GM19025 (cell line): ENCODE measurements around the gene PGM5.
A peak's percentile ranks its signal among the peaks of the same experiment; 100 is the strongest.

Source experiments
- ATAC-seq: cut with Tn5 transposase; IDR thresholded peaks from one replicate; pipeline ENCODE4 v1.9.1; 2021; ENCODE audit warnings: mild to moderate bottlenecking, low read depth, moderate library complexity; ENCODE audit not compliant: unreplicated experiment

PGM5 gene

GRCh38 chr9:68567565-68567964 lies 211.2 kb downstream of the PGM5 start:
- no peak for ATAC-seq

- no peak for ATAC-seq
Observed at GRCh38 chr9:68574150-68574549, 217.7 kb downstream of the PGM5 start.

DNA sequence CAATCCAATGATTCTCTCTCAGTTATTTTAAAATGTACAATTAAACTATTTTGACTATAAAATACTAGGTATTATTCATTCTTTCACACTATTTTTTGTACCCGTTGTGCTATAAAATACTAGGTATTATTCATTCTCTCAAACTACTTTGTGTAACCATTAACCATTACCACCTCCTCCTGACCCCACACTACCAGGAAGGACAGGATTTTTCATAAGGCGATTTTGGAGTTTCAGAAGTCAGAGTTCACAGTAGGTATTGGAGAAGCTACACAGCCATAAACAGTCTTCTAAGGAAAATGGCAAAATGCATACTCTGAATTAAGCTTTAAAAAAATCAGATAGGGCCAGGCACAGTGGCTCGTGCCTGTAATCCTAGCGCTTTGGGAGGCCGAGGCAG lies 219.4 kb downstream of the PGM5 start:
- ATAC-seq = no peak

DNA sequence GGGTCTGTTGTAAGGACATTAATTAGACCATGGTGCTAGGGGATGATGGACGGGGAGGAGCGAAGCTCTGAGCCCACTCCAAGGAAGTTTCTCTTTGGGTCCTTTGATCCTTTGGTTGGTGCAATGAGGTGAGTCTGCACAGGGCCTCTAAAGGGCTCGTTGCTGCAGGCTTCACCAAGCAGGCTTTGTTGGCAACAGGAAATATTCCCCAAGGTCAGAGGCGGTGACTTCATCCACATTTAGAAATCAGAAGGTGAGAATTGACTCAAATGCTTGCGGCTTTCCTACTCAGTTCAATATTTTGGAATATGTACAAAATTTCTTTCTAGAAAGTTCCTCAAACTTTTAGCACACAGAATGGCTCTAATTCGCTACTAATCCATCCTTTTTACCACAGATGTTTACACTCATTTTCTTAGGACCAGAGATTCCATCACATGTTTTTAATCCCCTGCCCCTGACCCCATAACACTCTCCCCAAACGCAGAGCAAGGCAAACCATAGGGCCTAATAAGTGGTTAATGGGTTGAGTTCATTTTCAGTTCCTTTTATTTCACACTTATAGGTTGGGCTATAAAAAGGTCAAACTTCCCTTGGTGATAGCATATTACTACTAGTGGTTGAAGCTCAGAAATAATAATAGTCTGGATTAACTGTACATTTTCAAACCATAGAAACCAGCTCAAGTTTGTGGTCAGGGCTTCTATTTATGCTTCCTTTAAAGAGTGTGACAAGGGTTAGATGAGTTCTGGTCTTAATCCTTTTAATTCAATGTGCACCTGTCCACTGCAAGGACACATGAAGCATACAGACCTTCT lies 221.6 kb downstream of the PGM5 start:
- ATAC-seq = peak; percentile 77
